Measurements from ENCODE around the gene PPIB.

The PPIB gene

GRCh38 chr15:64193971-64194370 is 31.1 kb upstream of the PPIB start:
- in situ Hi-C loops (cut with HindIII; ENCODE audit: low sequenced_read_pairs) = no loop called here
- no peak for DNase-seq (ENCODE audit: low read depth)
- TF ChIP-seq CTCF (IDR thresholded peaks at IDR 0.05; ENCODE audit: low read depth, low read length, missing control alignments) = no peak
- H3K4me3 ChIP-seq (ENCODE audit: low read depth, low read length) = no peak overlapping the region

- no peak for DNase-seq (ENCODE audit: low read depth)
- no peak overlapping the region for H3K4me3 ChIP-seq (ENCODE audit: low read depth, low read length)
- in situ Hi-C loops (cut with HindIII; ENCODE audit: low sequenced_read_pairs) = no loop called here
- no peak for TF ChIP-seq CTCF (IDR thresholded peaks at IDR 0.05; ENCODE audit: low read depth, low read length, missing control alignments)
Observed at GRCh38 chr15:64191971-64192830, 29.4 kb upstream of the PPIB start.

- H3K4me3 ChIP-seq (ENCODE audit: low read depth, low read length) = no peak overlapping the region
- DNase-seq (ENCODE audit: low read depth) = no peak
- in situ Hi-C loops (cut with HindIII; ENCODE audit: low sequenced_read_pairs) = no loop called here
- no peak for TF ChIP-seq CTCF (IDR thresholded peaks at IDR 0.05; ENCODE audit: low read depth, low read length, missing control alignments)
Observed at GRCh38 chr15:64187396-64188191, 24.8 kb upstream of the PPIB start.

- DNase-seq (ENCODE audit: low read depth) = no peak
- in situ Hi-C loops (cut with HindIII; ENCODE audit: low sequenced_read_pairs) = no loop called here
- TF ChIP-seq CTCF (IDR thresholded peaks at IDR 0.05; ENCODE audit: low read depth, low read length, missing control alignments) = no peak
- H3K4me3 ChIP-seq (ENCODE audit: low read depth, low read length) = no peak overlapping the region
Observed at GRCh38 chr15:64185146-64185911, 22.5 kb upstream of the PPIB start.

GRCh38 chr15:64182859-64183370 is 20.1 kb upstream of the PPIB start:
- H3K4me3 ChIP-seq (ENCODE audit: low read depth, low read length) = no peak overlapping the region
- no peak for TF ChIP-seq CTCF (IDR thresholded peaks at IDR 0.05; ENCODE audit: low read depth, low read length, missing control alignments)
- DNase-seq (ENCODE audit: low read depth) = no peak
- in situ Hi-C loops (cut with HindIII; ENCODE audit: low sequenced_read_pairs) = loop anchor here (5.0 kb wide), 1 partner anchor 69 kb away; no protein-coding TSS in a partner anchor

Measured in astrocyte of the cerebellum (primary cell).